NCI-H524 treated with DMSO at 0.1 percent for 48 hours (cell line): ENCODE measurements around the gene IL18BP.

Experiments used
- DNase-seq: peaks from one replicate; lab custom pipeline; 2025; lab: John Stamatoyannopoulos, UW

Gene IL18BP

DNA sequence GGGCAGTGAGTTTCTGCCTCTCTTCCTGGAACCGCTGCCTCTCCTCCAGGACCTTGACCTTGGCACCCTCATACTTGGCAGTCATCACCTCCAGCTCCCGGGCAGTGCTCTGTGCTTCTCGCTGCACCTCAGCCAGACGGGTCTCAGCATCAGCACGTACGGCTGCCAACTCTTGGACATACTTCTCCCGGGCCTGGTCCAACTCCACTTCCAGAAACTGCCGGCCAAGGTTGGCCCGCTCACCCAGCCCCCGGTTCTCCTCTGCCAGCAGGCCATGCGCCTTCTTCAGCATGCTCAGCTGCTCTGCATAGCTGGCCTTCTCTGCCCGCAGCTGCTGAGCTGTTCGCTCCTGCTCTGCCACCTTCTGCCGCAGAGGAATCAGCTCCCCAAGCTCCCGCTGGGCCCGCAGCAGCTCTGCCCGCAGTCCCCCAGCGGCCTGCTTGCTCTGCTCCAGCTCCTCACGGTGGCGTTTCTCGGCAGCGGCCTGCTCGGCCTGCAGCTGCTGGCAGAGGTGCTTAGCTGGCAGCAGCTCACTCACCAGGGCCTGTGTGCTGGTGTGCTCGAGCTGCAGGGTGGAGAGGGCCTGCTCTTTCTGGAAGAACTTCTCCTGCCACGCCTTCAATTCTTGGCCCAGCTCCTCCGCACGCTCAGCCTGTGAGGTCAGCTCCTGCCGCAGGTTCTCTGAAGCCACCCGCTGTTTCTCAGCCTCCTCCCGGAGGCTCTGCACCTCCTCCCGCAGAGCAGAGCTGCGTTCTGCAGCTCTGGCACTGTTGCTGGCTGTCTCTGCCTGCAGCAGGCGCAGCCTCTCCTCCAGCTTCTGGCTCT is 14.4 kb downstream of the IL18BP start:
- no peak for DNase-seq

DNA sequence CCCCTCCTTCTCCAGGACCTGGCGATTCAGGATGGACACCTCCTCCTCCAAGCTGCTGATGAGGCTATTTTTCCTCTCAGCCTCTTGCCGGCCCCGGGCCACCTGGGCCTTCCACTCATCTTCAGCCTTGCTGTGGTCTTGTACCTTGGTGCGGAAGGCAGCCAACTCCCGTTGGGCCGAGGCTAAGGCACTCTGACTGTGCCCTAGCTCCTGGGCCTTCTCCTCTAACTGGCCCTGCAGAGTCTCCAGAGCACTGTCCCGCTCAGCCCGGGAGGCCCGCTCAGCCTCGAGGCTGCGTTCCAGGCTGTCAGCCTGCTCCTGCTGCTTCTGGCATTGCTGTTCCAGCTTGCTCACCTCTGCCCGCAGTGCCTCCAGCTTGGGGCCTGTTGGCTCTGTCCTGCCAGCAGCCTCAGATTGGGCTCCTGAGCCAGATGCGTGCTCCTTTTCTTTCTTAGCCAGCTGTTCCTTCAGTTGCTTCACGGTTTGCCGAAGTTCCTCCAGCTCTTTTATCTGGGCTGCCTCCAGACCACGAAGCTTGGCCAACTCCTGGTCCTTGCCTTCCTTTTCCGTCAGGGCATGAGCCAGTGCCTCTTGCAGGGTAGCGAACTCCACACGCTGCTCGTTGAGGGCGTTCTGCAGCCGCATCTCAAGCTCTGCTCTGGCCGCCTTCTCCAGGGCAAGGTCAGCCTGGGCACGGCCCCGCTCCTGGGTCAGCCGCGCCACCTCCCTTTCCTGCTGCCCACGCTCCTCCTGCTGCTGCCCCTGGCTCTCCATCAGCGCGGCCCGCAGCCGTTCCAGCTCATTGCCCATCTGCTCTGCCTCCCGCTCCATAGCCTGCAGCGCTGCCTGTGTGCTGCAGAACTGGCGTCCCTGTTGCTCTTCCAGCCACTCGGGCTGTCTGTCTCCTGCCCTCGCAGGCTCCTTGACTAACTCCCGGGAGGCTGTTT is 15.3 kb downstream of the IL18BP start:
- DNase-seq, result no peak

DNA sequence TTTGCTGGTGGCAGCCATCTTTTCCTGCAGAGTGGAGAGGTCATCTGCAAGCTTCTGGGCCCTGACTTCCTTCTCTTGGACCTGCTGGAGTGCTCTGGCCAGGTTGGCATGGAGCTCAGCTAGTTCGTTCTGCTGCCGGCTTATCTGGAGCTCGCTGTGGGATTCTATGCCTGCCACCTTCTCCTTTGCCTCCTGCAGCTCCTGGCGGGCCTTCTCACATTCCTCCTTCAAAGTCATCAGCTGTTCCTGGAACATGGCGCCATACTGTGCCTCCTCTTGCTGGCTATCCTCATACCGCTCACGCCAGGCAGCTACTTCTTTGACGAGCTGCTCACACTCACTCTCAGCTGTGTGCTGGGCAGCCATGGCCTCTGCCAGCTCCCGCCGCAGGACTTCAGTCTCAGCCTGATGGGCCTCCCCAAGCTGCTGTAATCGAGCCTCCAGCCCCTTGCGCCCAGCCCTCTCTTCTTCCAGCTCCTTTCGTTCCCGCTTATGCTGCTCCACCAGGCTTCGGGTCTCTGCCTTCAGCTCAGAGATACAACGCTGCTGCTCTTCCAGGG is 16.1 kb downstream of the IL18BP start:
- DNase-seq, result no peak

- no peak for DNase-seq
Measured at GRCh38 chr11:72015511-72016061, 16.9 kb downstream of the IL18BP start.

DNA sequence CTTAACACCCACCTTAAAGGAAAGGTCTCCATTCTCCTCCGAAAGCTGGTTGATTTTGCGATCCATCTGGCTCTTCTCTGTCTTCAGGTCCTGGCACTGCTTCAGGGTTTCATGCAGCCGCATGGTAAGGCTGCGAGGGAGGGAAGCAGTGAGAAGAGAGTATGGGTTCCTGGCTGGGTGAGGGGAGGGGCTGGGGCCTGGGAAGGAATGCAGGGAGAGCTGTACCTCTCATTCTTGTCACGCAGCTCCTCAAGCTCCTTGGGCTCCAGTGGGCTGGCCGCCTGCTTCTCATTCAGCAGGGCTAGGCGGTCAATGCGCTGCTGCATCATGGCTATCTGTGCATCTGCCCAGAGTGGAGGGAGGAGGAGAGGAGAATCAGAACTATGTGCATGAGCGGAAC is 19.5 kb downstream of the IL18BP start:
- DNase-seq, result no peak

GRCh38 chr11:72023335-72023734 is 24.6 kb downstream of the IL18BP start:
- no peak for DNase-seq

GRCh38 chr11:72024069-72024754 is 25.5 kb downstream of the IL18BP start:
- no peak for DNase-seq

- DNase-seq, result no peak
Measured at GRCh38 chr11:72026090-72026489, 27.4 kb downstream of the IL18BP start.

GRCh38 chr11:72030472-72031045 is 31.9 kb downstream of the IL18BP start:
- no peak for DNase-seq

DNA sequence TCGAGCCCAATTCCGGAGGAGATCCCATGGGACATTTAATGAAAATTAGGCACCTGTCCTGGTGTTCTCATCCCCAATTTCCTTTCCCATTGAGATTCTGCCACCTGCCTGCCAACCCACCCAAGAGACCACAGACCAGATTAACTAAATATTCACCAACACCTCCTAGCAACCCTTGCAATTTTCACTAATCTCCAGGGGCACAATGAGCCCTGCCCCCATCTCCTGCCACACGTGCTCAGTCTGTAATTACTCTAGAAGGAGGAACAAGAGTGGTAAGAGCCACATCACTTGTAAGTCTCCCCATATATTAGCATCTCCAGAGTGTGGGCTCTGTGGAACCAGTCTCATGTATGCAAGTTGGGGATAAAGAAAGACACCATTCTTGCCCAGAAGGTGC is 38.0 kb downstream of the IL18BP start:
- DNase-seq, result no peak

GRCh38 chr11:72037554-72038311 is 39.0 kb downstream of the IL18BP start:
- DNase-seq, result peak; percentile 81

DNA sequence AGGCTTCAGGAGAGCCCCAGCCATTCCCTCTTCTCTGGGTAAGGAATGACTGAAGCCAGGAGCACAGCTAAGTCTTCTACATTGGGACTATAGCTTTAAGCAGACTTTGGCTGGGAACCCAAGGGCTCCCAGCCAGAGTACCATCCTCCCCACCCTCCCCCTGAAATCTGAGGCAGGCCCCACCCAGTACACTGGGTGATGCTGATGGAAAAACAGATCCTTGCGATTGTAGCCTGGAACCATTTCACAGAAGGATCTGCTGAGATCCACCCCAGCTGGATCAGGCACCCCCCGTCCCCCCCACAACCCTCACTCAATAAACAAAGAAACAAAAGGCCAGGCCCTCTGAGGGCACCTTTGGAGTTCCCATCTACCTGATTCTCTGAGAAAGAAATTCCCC is 39.8 kb downstream of the IL18BP start:
- DNase-seq, result no peak

DNA sequence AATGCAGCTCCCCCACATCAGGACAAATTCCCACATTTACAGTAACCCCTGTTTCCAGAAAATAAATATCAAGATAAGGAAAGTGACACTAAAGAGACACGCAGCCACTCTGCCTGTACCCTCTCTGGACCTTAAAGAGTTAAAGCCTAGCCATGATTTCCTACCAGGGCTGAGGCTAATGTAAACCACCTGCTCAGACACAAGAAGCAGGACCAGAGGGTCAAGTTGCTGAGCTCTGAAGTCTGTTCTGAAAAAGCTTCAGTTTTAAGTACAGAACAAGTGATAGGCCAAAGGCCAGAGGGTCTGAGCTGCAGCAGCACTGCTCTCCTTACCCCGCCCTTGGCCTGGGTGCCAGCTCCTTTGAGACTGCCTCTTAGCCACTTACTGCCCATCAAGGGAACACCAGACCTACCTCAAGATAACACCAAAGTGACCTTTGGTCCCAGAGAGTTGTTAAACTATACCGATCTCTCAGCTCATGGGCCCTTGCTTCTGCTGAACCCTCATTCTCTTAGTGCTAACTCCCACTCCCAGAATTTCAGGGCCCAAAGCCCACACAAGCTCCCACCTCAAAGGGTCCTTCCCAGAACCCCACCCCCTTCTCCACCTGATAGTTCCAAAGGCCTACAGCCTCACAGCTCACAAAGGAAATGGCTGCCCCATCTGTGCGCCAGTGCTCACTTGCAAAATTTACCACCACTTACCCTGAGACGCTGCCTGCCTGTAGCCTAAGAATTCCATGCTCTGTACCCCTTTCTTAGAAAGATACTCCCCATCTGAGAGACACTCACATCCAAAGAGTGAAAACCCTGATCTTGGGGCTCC is 40.5 kb downstream of the IL18BP start:
- DNase-seq, result no peak

- no peak for DNase-seq
Measured at GRCh38 chr11:72039856-72040401, 41.2 kb downstream of the IL18BP start.

GRCh38 chr11:72040491-72041363 is 42.0 kb downstream of the IL18BP start:
- no peak for DNase-seq

GRCh38 chr11:72041364-72042063 is 42.8 kb downstream of the IL18BP start:
- DNase-seq, result peak; percentile 55

- DNase-seq, result no peak
Measured at GRCh38 chr11:72042064-72042745, 43.5 kb downstream of the IL18BP start.
